ENCODE data around the gene COL11A2. TPM values are rescaled to one million over a fixed set of nuclear protein-coding genes. Genes with fewer than 3 reads are reported as not detected.

The COL11A2 gene
- total RNA-seq, 1 experiment from 2014 or later: 0.91 TPM

DNA sequence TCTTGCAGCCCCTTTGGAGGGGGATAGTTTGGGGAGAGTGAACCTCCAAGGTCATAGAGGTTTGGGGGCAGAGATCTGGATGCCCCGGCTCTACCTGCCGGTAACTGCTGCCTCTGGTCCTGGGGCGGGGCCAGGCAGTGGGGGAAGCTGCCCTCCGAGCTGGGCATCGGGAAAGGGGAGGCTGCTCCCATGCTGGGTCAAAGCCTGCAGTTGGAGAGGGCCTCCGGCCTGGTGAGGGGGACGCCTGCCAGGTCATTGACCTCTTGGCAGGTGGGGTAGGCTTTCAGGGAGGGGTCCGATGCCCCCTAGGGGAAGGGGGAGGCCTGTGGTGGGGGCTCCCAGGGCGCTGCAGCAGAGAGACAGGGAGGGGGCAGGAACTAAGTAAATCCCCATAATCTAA is 7.1 kb downstream of the COL11A2 start:
- no peaks in the 10 kb centered on the region for H3K27me3 Mint-ChIP-seq (ENCODE audit: insufficient read depth, unreplicated experiment)
- TF ChIP-seq CTCF (IDR thresholded peaks at IDR 0.05; ENCODE audit: unreplicated experiment): no peak
- BruUV-seq (replicated peaks): no TSS peak
- H3K36me3 Mint-ChIP-seq (ENCODE audit: insufficient read depth, unreplicated experiment): no peaks in the 10 kb centered on the region
- no peak overlapping the region for H3K4me3 Mint-ChIP-seq (ENCODE audit: unreplicated experiment)
- ChIA-PET POLR2A (no interaction called here), CTCF (no interaction called here)
- H3K4me1 Mint-ChIP-seq (ENCODE audit: insufficient read depth, unreplicated experiment): no peaks in the 10 kb centered on the region
- no peak overlapping the region for H3K27ac Mint-ChIP-seq (ENCODE audit: low read depth, unreplicated experiment)
- peaks cover 12% of the 10 kb centered on the region for H3K9me3 Mint-ChIP-seq (ENCODE audit: unreplicated experiment)
- intact Hi-C loops (cut with micrococcal nuclease): no loop called here
- no peak for DNase-seq (ENCODE audit: unreplicated experiment)

- intact Hi-C loops (cut with micrococcal nuclease): no loop called here
- Mint-ChIP-seq H3K27me3 (ENCODE audit: insufficient read depth, unreplicated experiment) (no peaks in the 10 kb centered on the region), H3K27ac (ENCODE audit: low read depth, unreplicated experiment) (no peak overlapping the region), H3K36me3 (ENCODE audit: insufficient read depth, unreplicated experiment) (no peaks in the 10 kb centered on the region), H3K4me1 (ENCODE audit: insufficient read depth, unreplicated experiment) (no peaks in the 10 kb centered on the region), H3K4me3 (ENCODE audit: unreplicated experiment) (no peak overlapping the region), H3K9me3 (ENCODE audit: unreplicated experiment) (peaks cover 12% of the 10 kb centered on the region)
- no peak for DNase-seq (ENCODE audit: unreplicated experiment)
- CTCF ChIA-PET: interaction anchor here (0.9 kb wide), 1 partner anchor 14 kb away, joined by 3 read pairs; no protein-coding TSS in a partner anchor
- BruUV-seq (replicated peaks): no TSS peak
- POLR2A ChIA-PET: interaction anchor here (0.6 kb wide), 1 partner anchor 584 kb away, joined by 3 read pairs; no protein-coding TSS in a partner anchor
- TF ChIP-seq CTCF (IDR thresholded peaks at IDR 0.05; ENCODE audit: unreplicated experiment): no peak
Measured at GRCh38 chr6:33183071-33183683, 9.1 kb downstream of the COL11A2 start.

- Mint-ChIP-seq H3K36me3 (ENCODE audit: insufficient read depth, unreplicated experiment) (no peaks in the 10 kb centered on the region), H3K27ac (ENCODE audit: low read depth, unreplicated experiment) (no peak overlapping the region), H3K9me3 (ENCODE audit: unreplicated experiment) (peaks cover 12% of the 10 kb centered on the region), H3K4me1 (ENCODE audit: insufficient read depth, unreplicated experiment) (no peaks in the 10 kb centered on the region), H3K4me3 (ENCODE audit: unreplicated experiment) (no peak overlapping the region), H3K27me3 (ENCODE audit: insufficient read depth, unreplicated experiment) (peaks cover 9% of the 10 kb centered on the region)
- POLR2A ChIA-PET: interaction anchor here (0.5 kb wide), 1 partner anchor 71 kb away, joined by 4 read pairs; no protein-coding TSS in a partner anchor
- CTCF ChIA-PET: no interaction called here
- no peak for DNase-seq (ENCODE audit: unreplicated experiment)
- TF ChIP-seq CTCF (IDR thresholded peaks at IDR 0.05; ENCODE audit: unreplicated experiment): no peak
- intact Hi-C loops (cut with micrococcal nuclease): no loop called here
- BruUV-seq (replicated peaks): no TSS peak
Measured at GRCh38 chr6:33181141-33181540, 11.1 kb downstream of the COL11A2 start.

DNA sequence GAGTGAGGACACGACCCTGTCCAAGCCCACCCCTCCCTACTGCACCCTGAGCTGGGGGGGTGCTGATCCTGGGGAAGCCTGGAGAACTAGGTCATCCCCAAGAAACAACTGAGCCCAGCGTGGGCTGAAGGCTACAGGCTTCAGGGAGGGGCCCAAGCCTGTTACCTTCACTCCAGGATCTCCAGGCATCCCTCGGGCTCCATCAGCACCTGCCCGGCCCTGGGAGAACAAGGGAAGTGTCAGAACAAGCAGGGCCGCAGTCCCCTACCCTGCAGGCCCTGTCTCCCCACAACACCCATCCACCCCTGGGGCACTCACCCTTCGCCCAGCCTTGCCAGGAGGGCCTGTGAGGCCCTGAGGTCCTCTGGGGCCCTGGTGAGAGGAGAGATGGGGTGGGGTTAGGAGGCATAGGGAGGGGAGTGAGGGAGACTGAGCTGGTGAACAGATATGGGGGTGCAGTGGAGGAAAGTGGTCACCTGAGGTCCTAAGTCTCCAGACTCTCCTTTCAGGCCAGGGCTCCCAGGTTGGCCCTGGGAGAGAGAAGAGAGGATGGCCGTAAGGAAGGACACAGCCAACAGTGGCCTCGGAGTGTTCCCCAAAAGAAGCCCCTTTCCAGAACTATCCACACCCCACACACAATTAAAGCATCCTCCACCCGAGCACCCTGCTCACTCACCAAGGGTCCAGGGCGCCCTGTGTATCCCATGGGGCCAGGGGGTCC is 13.4 kb downstream of the COL11A2 start:
- CTCF ChIA-PET: interaction anchor here (0.5 to 1.0 kb wide), 2 partner anchors 11 to 328 kb away, joined by 3 read pairs; no protein-coding TSS in a partner anchor
- TF ChIP-seq CTCF (IDR thresholded peaks at IDR 0.05; ENCODE audit: unreplicated experiment): no peak
- intact Hi-C loops (cut with micrococcal nuclease): no loop called here
- H3K4me3 Mint-ChIP-seq (ENCODE audit: unreplicated experiment): no peak overlapping the region
- H3K27me3 Mint-ChIP-seq (ENCODE audit: insufficient read depth, unreplicated experiment): peaks cover 24% of the 10 kb centered on the region
- peaks cover 12% of the 10 kb centered on the region for H3K9me3 Mint-ChIP-seq (ENCODE audit: unreplicated experiment)
- POLR2A ChIA-PET: no interaction called here
- H3K36me3 Mint-ChIP-seq (ENCODE audit: insufficient read depth, unreplicated experiment): no peaks in the 10 kb centered on the region
- H3K4me1 Mint-ChIP-seq (ENCODE audit: insufficient read depth, unreplicated experiment): no peaks in the 10 kb centered on the region
- no TSS peak for BruUV-seq (replicated peaks)
- H3K27ac Mint-ChIP-seq (ENCODE audit: low read depth, unreplicated experiment): no peak overlapping the region
- no peak for DNase-seq (ENCODE audit: unreplicated experiment)

Data from MCF 10A (cell line).